GM12875 (cell line): Measurements from ENCODE around the gene RPL35.

Experiments used
- H3K4me3 ChIP-seq: one replicate; pipeline ENCODE4 v1.5.1; 2011; ENCODE audit warnings: low read depth, low read length, control low read depth
- CTCF ChIP-seq: IDR thresholded peaks from 2 replicates; pipeline ENCODE4 v1.5.1; 2011; ENCODE audit warnings: low read depth, mild to moderate bottlenecking, control low read depth, inconsistent platforms, low read length, moderate library complexity, borderline replicate concordance; ENCODE audit not compliant: insufficient read depth

Gene RPL35

GRCh38 chr9:124868511-124869465 lies 7.0 kb upstream of the RPL35 start:
- TF ChIP-seq CTCF = peak; percentile 44

GRCh38 chr9:124863371-124863871 lies 1.7 kb upstream of the RPL35 start:
- no peak overlapping the region for H3K4me3 ChIP-seq
- no peak for TF ChIP-seq CTCF

More at GRCh38 chr9:124868511-124869465, 7.0 kb upstream of the RPL35 start:
- H3K4me3 ChIP-seq = peak overlapping the region; percentile 70

GRCh38 chr9:124860582-124861341 lies 995 bp downstream of the RPL35 start:
- H3K4me3 ChIP-seq = peak overlapping the region; percentile 100
- no peak for TF ChIP-seq CTCF

GRCh38 chr9:124859803-124860581 lies 1.8 kb downstream of the RPL35 start:
- no peak for TF ChIP-seq CTCF
- peak overlapping the region; percentile 100 for H3K4me3 ChIP-seq

GRCh38 chr9:124858330-124859046 lies 3.3 kb downstream of the RPL35 start:
- H3K4me3 ChIP-seq = no peak overlapping the region

More at GRCh38 chr9:124858330-124859046, 3.3 kb downstream of the RPL35 start:
- TF ChIP-seq CTCF = no peak
